ENCODE results near the gene CRTAC1.

Gene CRTAC1

GRCh38 chr10:97875391-97875790, 155.0 kb downstream of the CRTAC1 start:
- Mint-ChIP-seq H3K4me1 (ENCODE audit: low read depth) (no peaks in the 10 kb centered on the region), H3K36me3 (no peaks in the 10 kb centered on the region), H3K27me3 (no peaks in the 10 kb centered on the region), H3K4me3 (no peak overlapping the region), H3K9me3 (ENCODE audit: low read depth) (no peaks in the 10 kb centered on the region), H3K27ac (no peak overlapping the region)

GRCh38 chr10:97874332-97874731, 156.1 kb downstream of the CRTAC1 start:
- H3K4me3 Mint-ChIP-seq, result no peak overlapping the region
- H3K36me3 Mint-ChIP-seq, result no peaks in the 10 kb centered on the region
- H3K9me3 Mint-ChIP-seq (ENCODE audit: low read depth), result no peaks in the 10 kb centered on the region
- H3K27me3 Mint-ChIP-seq, result no peaks in the 10 kb centered on the region
- H3K4me1 Mint-ChIP-seq (ENCODE audit: low read depth), result peaks cover 5% of the 10 kb centered on the region
- H3K27ac Mint-ChIP-seq, result no peak overlapping the region

GRCh38 chr10:97873569-97873968, 156.9 kb downstream of the CRTAC1 start:
- H3K4me3 Mint-ChIP-seq, result no peak overlapping the region
- H3K9me3 Mint-ChIP-seq (ENCODE audit: low read depth), result no peaks in the 10 kb centered on the region
- H3K36me3 Mint-ChIP-seq, result no peaks in the 10 kb centered on the region
- H3K4me1 Mint-ChIP-seq (ENCODE audit: low read depth), result peaks cover 10% of the 10 kb centered on the region
- H3K27me3 Mint-ChIP-seq, result no peaks in the 10 kb centered on the region
- no peak overlapping the region for H3K27ac Mint-ChIP-seq

- Mint-ChIP-seq H3K9me3 (ENCODE audit: low read depth) (no peaks in the 10 kb centered on the region), H3K4me1 (ENCODE audit: low read depth) (peaks cover 10% of the 10 kb centered on the region), H3K27ac (no peak overlapping the region), H3K36me3 (no peaks in the 10 kb centered on the region), H3K27me3 (no peaks in the 10 kb centered on the region), H3K4me3 (no peak overlapping the region)
These were observed 159.4 kb downstream of the CRTAC1 start for GRCh38 chr10:97870990-97871389.

- Mint-ChIP-seq H3K9me3 (ENCODE audit: low read depth) (no peaks in the 10 kb centered on the region), H3K27me3 (no peaks in the 10 kb centered on the region), H3K27ac (peak overlapping the region; percentile 46), H3K36me3 (no peaks in the 10 kb centered on the region), H3K4me3 (peak overlapping the region; percentile 42), H3K4me1 (ENCODE audit: low read depth) (peaks cover 10% of the 10 kb centered on the region)
These were observed 161.1 kb downstream of the CRTAC1 start for GRCh38 chr10:97869091-97870042.

GRCh38 chr10:97868134-97868685, 162.2 kb downstream of the CRTAC1 start:
- H3K4me3 Mint-ChIP-seq, result no peak overlapping the region
- no peaks in the 10 kb centered on the region for H3K36me3 Mint-ChIP-seq
- no peaks in the 10 kb centered on the region for H3K9me3 Mint-ChIP-seq (ENCODE audit: low read depth)
- no peak overlapping the region for H3K27ac Mint-ChIP-seq
- no peaks in the 10 kb centered on the region for H3K27me3 Mint-ChIP-seq
- peaks cover 10% of the 10 kb centered on the region for H3K4me1 Mint-ChIP-seq (ENCODE audit: low read depth)

GRCh38 chr10:97867220-97867800, 163.1 kb downstream of the CRTAC1 start:
- no peak overlapping the region for H3K4me3 Mint-ChIP-seq
- no peak overlapping the region for H3K27ac Mint-ChIP-seq
- H3K27me3 Mint-ChIP-seq, result no peaks in the 10 kb centered on the region
- H3K36me3 Mint-ChIP-seq, result no peaks in the 10 kb centered on the region
- peaks cover 10% of the 10 kb centered on the region for H3K4me1 Mint-ChIP-seq (ENCODE audit: low read depth)
- no peaks in the 10 kb centered on the region for H3K9me3 Mint-ChIP-seq (ENCODE audit: low read depth)

GRCh38 chr10:97866524-97867219, 163.7 kb downstream of the CRTAC1 start:
- Mint-ChIP-seq H3K4me1 (ENCODE audit: low read depth) (peaks cover 10% of the 10 kb centered on the region), H3K27ac (no peak overlapping the region), H3K36me3 (no peaks in the 10 kb centered on the region), H3K27me3 (no peaks in the 10 kb centered on the region), H3K4me3 (no peak overlapping the region), H3K9me3 (ENCODE audit: low read depth) (no peaks in the 10 kb centered on the region)

- Mint-ChIP-seq H3K27me3 (no peaks in the 10 kb centered on the region), H3K27ac (no peak overlapping the region), H3K36me3 (no peaks in the 10 kb centered on the region)
These were observed 164.9 kb downstream of the CRTAC1 start for GRCh38 chr10:97865488-97865887.

GRCh38 chr10:97863808-97864207, 166.6 kb downstream of the CRTAC1 start:
- no peaks in the 10 kb centered on the region for H3K9me3 Mint-ChIP-seq (ENCODE audit: low read depth)
- H3K27ac Mint-ChIP-seq, result no peak overlapping the region
- peaks cover under 1% of the 10 kb centered on the region for H3K4me1 Mint-ChIP-seq (ENCODE audit: low read depth)
- H3K27me3 Mint-ChIP-seq, result no peaks in the 10 kb centered on the region
- H3K4me3 Mint-ChIP-seq, result no peak overlapping the region
- no peaks in the 10 kb centered on the region for H3K36me3 Mint-ChIP-seq

More at GRCh38 chr10:97865488-97865887, 164.9 kb downstream of the CRTAC1 start:
- no peaks in the 10 kb centered on the region for H3K9me3 Mint-ChIP-seq (ENCODE audit: low read depth)
- H3K4me3 Mint-ChIP-seq, result no peak overlapping the region
- peaks cover 10% of the 10 kb centered on the region for H3K4me1 Mint-ChIP-seq (ENCODE audit: low read depth)

GRCh38 chr10:97861924-97862323, 168.5 kb downstream of the CRTAC1 start:
- no peak overlapping the region for H3K27ac Mint-ChIP-seq
- H3K9me3 Mint-ChIP-seq (ENCODE audit: low read depth), result no peaks in the 10 kb centered on the region
- H3K27me3 Mint-ChIP-seq, result no peaks in the 10 kb centered on the region
- no peak overlapping the region for H3K4me3 Mint-ChIP-seq
- H3K36me3 Mint-ChIP-seq, result peaks cover 2% of the 10 kb centered on the region
- H3K4me1 Mint-ChIP-seq (ENCODE audit: low read depth), result peaks cover 14% of the 10 kb centered on the region

- peaks cover 18% of the 10 kb centered on the region for H3K4me1 Mint-ChIP-seq (ENCODE audit: low read depth)
- H3K27ac Mint-ChIP-seq, result no peak overlapping the region
- H3K4me3 Mint-ChIP-seq, result no peak overlapping the region
- no peaks in the 10 kb centered on the region for H3K9me3 Mint-ChIP-seq (ENCODE audit: low read depth)
- H3K36me3 Mint-ChIP-seq, result peaks cover 7% of the 10 kb centered on the region
- no peaks in the 10 kb centered on the region for H3K27me3 Mint-ChIP-seq
These were observed 169.2 kb downstream of the CRTAC1 start for GRCh38 chr10:97861097-97861750.

- Mint-ChIP-seq H3K27ac (no peak overlapping the region), H3K4me1 (ENCODE audit: low read depth) (peaks cover 31% of the 10 kb centered on the region), H3K36me3 (peaks cover 9% of the 10 kb centered on the region), H3K27me3 (no peaks in the 10 kb centered on the region), H3K9me3 (ENCODE audit: low read depth) (no peaks in the 10 kb centered on the region), H3K4me3 (no peak overlapping the region)
These were observed 172.4 kb downstream of the CRTAC1 start for GRCh38 chr10:97858001-97858439.

GRCh38 chr10:97854743-97855142, 175.7 kb downstream of the CRTAC1 start:
- Mint-ChIP-seq H3K4me3 (no peak overlapping the region), H3K36me3 (peaks cover 9% of the 10 kb centered on the region), H3K27ac (no peak overlapping the region), H3K9me3 (ENCODE audit: low read depth) (no peaks in the 10 kb centered on the region), H3K4me1 (ENCODE audit: low read depth) (peaks cover 57% of the 10 kb centered on the region), H3K27me3 (no peaks in the 10 kb centered on the region)
